ENCODE data around the gene GALNT16. TPM values are rescaled to one million over a fixed set of nuclear protein-coding genes. Genes with fewer than 3 reads are reported as not detected.

The GALNT16 gene
- total RNA-seq, 1 experiment from 2014 or later = 3.8 TPM

GRCh38 chr14:69317780-69318179 lies 57.8 kb downstream of the GALNT16 start:
- no peaks in the 10 kb centered on the region for H3K4me1 ChIP-seq
- DNase-seq = peak in 1 of 2 experiments; percentile 6
- ChIA-PET POLR2A (no interaction called here), CTCF (interaction anchor here (2.0 kb wide), 1 partner anchor 30 kb away, joined by 5 read pairs; no protein-coding TSS in a partner anchor)
- peaks cover 11% of the 10 kb centered on the region for H3K4me1 Mint-ChIP-seq (ENCODE audit: low read depth, unreplicated experiment)
- intact Hi-C loops (cut with micrococcal nuclease; ENCODE audit: unreplicated experiment) = no loop called here
- no peak overlapping the region for H3K4me3 ChIP-seq (ENCODE audit: low read depth, low read length)
- TF ChIP-seq CTCF (IDR thresholded peaks at IDR 0.05; ENCODE audit: insufficient read depth in 1 of 2, low read depth in 1 of 2, low read length in 1 of 2, severe bottlenecking in 1 of 2, unreplicated experiment in 1 of 2) = no peak
- no peaks in the 10 kb centered on the region for H3K36me3 ChIP-seq (ENCODE audit: control insufficient read depth, insufficient read depth, low read length)
- H3K4me3 Mint-ChIP-seq (ENCODE audit: unreplicated experiment) = no peak overlapping the region
- H3K27me3 Mint-ChIP-seq (ENCODE audit: insufficient read depth, unreplicated experiment) = no peaks in the 10 kb centered on the region
- no peaks in the 10 kb centered on the region for H3K36me3 Mint-ChIP-seq (ENCODE audit: insufficient read depth, unreplicated experiment)
- BruUV-seq (replicated peaks) = no TSS peak
- no peaks in the 10 kb centered on the region for H3K27me3 ChIP-seq (replicated peaks; ENCODE audit: control insufficient read depth, insufficient read depth, low read length)
- H3K9me3 ChIP-seq = no peaks in the 10 kb centered on the region
- H3K27ac Mint-ChIP-seq (ENCODE audit: unreplicated experiment) = no peak overlapping the region
- no peaks in the 10 kb centered on the region for H3K9me3 Mint-ChIP-seq (ENCODE audit: unreplicated experiment)

DNA sequence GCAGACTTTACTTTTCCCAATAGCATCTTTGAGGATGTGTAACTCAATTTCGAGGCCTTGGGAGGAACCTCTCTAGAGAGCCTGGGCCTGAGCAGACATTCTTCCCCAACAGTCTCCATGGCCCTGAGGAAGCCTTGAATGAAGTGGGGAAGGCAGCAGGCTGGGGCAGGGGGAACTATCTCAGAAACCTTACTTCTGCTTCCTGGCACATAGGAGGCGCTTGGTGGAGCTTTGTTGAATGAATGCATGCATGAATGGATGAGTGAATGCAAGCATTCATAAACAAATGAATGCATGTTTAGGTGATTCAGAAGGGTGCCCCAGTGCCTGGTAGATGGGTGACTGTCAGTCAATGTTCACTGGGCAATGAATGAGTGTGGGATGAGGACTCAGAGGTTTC lies 58.3 kb downstream of the GALNT16 start:
- no peaks in the 10 kb centered on the region for H3K27me3 Mint-ChIP-seq (ENCODE audit: insufficient read depth, unreplicated experiment)
- ChIA-PET CTCF (interaction anchor here (2.0 kb wide), 1 partner anchor 30 kb away, joined by 5 read pairs; no protein-coding TSS in a partner anchor), POLR2A (no interaction called here)
- no peaks in the 10 kb centered on the region for H3K27me3 ChIP-seq (replicated peaks; ENCODE audit: control insufficient read depth, insufficient read depth, low read length)
- H3K4me1 ChIP-seq = no peaks in the 10 kb centered on the region
- no peak overlapping the region for H3K27ac Mint-ChIP-seq (ENCODE audit: unreplicated experiment)
- no peak for TF ChIP-seq CTCF (IDR thresholded peaks at IDR 0.05; ENCODE audit: insufficient read depth in 1 of 2, low read depth in 1 of 2, low read length in 1 of 2, severe bottlenecking in 1 of 2, unreplicated experiment in 1 of 2)
- H3K4me3 ChIP-seq (ENCODE audit: low read depth, low read length) = no peak overlapping the region
- no peaks in the 10 kb centered on the region for H3K36me3 Mint-ChIP-seq (ENCODE audit: insufficient read depth, unreplicated experiment)
- H3K9me3 Mint-ChIP-seq (ENCODE audit: unreplicated experiment) = no peaks in the 10 kb centered on the region
- peaks cover 11% of the 10 kb centered on the region for H3K4me1 Mint-ChIP-seq (ENCODE audit: low read depth, unreplicated experiment)
- H3K9me3 ChIP-seq = no peaks in the 10 kb centered on the region
- intact Hi-C loops (cut with micrococcal nuclease; ENCODE audit: unreplicated experiment) = no loop called here
- no TSS peak for BruUV-seq (replicated peaks)
- no peak overlapping the region for H3K4me3 Mint-ChIP-seq (ENCODE audit: unreplicated experiment)
- DNase-seq = peak in 1 of 2 experiments; percentile 4
- H3K36me3 ChIP-seq (ENCODE audit: control insufficient read depth, insufficient read depth, low read length) = no peaks in the 10 kb centered on the region

- no peaks in the 10 kb centered on the region for H3K27me3 Mint-ChIP-seq (ENCODE audit: insufficient read depth, unreplicated experiment)
- H3K9me3 Mint-ChIP-seq (ENCODE audit: unreplicated experiment) = no peaks in the 10 kb centered on the region
- POLR2A ChIA-PET = no interaction called here
- peaks cover 11% of the 10 kb centered on the region for H3K4me1 Mint-ChIP-seq (ENCODE audit: low read depth, unreplicated experiment)
- peak in 1 of 2 experiments; percentile 5 for DNase-seq
- H3K36me3 Mint-ChIP-seq (ENCODE audit: insufficient read depth, unreplicated experiment) = no peaks in the 10 kb centered on the region
- H3K9me3 ChIP-seq = no peaks in the 10 kb centered on the region
- no peak overlapping the region for H3K27ac Mint-ChIP-seq (ENCODE audit: unreplicated experiment)
- no peaks in the 10 kb centered on the region for H3K4me1 ChIP-seq
- no peak overlapping the region for H3K4me3 Mint-ChIP-seq (ENCODE audit: unreplicated experiment)
- intact Hi-C loops (cut with micrococcal nuclease; ENCODE audit: unreplicated experiment) = no loop called here
- no peaks in the 10 kb centered on the region for H3K36me3 ChIP-seq (ENCODE audit: control insufficient read depth, insufficient read depth, low read length)
- CTCF ChIA-PET = interaction anchor here (2.0 kb wide), 1 partner anchor 31 kb away, joined by 5 read pairs; no protein-coding TSS in a partner anchor
- no TSS peak for BruUV-seq (replicated peaks)
- no peak for TF ChIP-seq CTCF (IDR thresholded peaks at IDR 0.05; ENCODE audit: insufficient read depth in 1 of 2, low read depth in 1 of 2, low read length in 1 of 2, severe bottlenecking in 1 of 2, unreplicated experiment in 1 of 2)
- no peaks in the 10 kb centered on the region for H3K27me3 ChIP-seq (replicated peaks; ENCODE audit: control insufficient read depth, insufficient read depth, low read length)
- H3K4me3 ChIP-seq (ENCODE audit: low read depth, low read length) = no peak overlapping the region
Observed at GRCh38 chr14:69318901-69319475, 59.0 kb downstream of the GALNT16 start.
